ENCODE results near the gene IRAK4.

GRCh38 chr12:43805149-43805859 is 46.6 kb downstream of the IRAK4 start:
- no peak for TF ChIP-seq EZH2 (IDR thresholded peaks at IDR 0.05; ENCODE audit: insufficient read depth, low read length)
- TF ChIP-seq, protein P1, sequence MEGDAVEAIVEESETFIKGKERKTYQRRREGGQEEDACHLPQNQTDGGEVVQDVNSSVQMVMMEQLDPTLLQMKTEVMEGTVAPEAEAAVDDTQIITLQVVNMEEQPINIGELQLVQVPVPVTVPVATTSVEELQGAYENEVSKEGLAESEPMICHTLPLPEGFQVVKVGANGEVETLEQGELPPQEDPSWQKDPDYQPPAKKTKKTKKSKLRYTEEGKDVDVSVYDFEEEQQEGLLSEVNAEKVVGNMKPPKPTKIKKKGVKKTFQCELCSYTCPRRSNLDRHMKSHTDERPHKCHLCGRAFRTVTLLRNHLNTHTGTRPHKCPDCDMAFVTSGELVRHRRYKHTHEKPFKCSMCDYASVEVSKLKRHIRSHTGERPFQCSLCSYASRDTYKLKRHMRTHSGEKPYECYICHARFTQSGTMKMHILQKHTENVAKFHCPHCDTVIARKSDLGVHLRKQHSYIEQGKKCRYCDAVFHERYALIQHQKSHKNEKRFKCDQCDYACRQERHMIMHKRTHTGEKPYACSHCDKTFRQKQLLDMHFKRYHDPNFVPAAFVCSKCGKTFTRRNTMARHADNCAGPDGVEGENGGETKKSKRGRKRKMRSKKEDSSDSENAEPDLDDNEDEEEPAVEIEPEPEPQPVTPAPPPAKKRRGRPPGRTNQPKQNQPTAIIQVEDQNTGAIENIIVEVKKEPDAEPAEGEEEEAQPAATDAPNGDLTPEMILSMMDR (IDR thresholded peaks at IDR 0.05; ENCODE audit: insufficient read depth, low read depth, low read length) = no peak

All from astrocyte (in vitro differentiated cells and primary cell).